Measurements from ENCODE around the gene GLDC.
"Not testable (repeated sequence)": the region's sequence is repeated elsewhere in the genome, so short reads cannot be mapped to it uniquely, and the experiment has no call there.

GLDC gene

DNA sequence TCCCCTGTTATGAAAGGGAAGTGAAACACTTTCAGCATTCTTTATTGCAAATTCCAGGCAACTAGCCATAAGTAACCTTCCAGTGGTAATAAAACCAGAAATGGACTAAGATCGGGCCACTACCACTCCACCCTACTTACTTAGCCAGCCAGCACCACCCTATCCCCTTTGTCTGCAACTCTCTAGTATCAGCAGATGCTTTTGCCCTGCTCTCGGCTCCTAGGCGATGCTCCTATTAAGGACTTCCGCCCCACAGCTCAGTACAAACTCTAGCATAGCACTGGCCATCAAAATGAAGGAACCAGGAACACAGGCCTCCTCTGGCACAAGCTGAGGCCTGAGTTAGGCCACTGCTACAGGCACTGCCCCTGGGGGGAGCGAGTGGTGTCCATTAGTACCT lies 81.2 kb downstream of the GLDC start:
- DNase-seq = no peak

DNA sequence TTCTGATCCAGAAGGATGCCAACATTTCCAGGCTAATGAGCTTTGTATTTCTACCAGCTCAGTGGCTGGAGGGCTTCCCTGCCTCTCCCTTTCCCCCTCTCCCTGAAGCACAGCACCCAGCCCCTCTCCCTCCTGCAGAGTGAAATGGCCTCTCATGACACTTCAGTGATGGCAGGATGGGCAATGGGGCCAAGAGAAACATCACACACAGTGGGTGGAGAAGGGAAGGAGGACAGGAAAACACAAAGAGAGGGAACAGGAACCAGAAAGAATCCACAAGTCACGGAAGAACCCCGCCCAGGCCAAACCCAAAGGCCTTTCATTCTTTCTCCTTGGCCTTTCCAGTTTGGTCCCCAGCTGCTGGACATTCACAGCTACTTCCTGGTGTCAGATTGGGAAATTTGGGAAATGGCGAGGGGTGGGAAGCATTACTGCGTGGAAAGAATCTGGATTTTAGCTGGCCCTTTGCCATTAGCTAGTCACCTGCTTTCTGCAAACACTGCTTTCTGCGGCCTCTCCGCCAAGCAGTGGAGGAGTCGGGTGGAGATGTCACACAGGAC lies 82.6 kb downstream of the GLDC start:
- DNase-seq = no peak

DNA sequence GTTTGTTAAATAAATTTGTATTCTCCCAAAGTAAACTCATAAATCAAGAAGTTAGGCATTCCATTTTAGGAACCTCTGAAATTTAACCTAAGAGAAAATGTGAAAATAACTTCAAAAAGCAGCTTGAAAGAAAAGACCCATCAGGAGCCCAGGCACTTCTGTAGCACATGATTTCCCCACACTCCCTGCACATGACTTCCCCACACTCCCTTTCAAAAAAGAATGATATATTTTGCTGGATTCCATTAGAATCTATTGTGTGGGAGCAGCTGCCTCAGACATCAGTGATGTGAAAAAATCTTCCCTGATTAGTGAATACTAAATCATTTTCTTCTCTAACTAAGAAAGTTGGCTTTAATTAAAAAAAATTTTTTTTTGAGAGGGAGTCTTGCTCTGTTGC lies 83.3 kb downstream of the GLDC start:
- no peak for DNase-seq

DNA sequence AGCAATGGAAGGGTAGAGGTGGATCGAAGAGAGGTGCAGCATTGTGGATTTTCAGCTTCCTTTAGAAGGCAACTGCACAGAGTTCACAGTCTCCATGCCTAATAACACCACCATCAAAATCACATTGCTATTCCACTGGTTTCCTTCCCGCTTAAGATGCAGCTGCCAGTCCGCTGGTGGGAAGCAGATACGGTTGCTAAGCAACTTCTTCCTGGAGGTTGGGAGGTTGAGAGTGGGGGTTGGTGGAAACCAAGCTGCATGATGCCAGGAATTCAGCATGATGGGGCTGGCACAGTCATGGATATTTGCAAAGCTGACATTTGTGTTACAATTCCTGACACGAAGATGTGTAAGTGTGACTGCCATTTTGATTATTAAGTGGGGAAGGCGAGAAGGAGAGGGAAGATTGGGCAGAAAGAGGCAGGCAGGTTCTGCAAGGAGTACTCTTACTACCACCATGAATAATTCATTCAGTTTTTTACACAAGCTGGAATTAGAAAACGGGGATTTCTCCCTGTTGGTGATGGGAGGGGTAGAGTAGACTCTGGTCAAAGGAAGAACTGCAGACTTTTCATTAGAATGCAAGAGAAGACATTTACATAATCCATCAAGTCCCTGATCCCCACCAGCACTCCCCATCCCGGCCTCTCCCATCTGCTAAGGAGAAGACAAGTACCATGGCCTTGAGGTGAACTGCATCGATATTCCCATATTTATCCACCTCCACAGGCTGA lies 87.5 kb downstream of the GLDC start:
- peak; percentile 94 for DNase-seq

DNA sequence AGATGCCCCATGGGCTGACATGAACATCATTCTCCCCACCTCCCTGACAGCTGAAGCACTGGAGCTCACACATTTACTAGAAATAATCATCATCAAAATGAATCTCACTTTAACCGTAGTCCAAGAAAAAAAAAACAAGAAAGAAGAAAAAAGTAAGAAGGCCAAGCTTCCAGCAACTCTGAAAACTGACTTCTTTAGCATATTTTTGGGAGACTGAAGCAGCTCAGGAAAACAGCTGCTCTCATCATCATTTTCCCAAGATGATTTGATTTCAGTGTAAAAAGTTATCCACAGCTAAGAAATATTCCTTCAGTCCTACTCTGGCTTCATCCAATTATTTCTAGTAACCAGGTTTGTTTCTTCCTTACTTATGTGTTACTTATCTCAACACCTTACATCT lies 91.7 kb downstream of the GLDC start:
- no peak for DNase-seq

DNA sequence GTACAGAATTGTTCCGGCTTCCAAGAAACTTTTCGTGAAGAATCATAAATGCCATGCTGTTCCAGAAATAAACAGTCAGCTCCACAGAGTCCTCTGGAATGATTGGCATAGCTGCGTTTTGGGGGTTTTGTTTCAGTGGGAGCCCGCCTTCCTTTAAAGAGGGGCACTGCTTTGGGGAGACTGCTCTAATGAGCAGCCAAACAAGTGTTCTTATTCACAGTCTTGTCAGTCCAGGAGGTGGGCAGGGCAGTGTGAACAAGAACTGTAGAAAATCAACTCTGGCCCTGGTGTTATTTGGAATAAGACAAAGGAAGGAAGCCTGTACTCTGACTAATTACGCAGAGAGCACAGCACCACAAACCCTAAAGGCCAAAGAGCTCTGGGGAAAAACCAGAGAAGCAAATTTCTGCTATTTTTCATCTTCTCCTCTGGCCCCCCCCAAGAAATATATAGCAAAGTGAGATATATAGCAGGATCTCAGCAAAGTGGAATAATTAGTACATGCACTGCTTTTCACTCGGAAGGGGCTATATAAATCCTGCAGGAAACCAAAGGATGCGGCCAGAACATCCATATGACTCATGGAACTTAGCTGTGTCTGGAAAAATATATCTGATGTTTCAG lies 92.9 kb downstream of the GLDC start:
- no peak for DNase-seq

DNA sequence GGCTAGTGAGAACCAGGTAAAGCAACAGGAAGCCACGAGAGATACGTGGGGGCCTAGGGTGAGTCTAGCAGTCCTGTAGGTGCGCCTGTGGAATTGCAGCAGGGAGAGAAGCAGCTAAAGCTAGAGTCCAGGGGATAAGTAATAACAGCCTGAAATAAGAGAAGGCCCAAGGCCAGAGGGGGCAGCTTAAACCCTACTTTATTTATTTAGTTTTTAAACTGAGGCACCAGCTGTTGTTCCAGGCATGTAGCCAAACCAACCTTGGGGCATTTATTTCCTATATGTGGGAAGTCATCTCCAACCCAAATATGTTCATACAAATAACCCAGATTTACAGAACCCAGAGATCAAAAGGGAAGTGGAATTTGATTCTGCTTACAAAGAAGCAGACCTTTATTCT lies 93.5 kb downstream of the GLDC start:
- DNase-seq = peak; percentile 43

DNA sequence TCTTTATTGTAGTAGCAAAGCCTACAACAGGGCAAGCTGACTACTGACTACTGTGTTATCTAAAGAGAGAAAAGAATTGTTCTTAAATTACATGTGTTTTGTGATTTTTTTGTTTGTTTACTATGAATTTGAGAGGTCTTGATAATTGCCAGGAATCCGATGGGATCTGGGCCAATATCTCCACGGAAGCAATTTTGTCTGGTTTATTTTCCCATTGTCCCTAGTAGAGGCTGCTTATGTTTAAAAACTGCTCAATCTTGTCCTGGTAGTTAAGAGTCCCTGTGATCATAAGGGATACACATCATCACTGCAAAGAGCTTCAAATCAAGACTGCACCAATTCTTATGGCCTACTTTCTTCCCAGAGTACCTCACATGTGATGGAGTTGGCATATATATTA lies 94.4 kb downstream of the GLDC start:
- peak; percentile 62 for DNase-seq

DNA sequence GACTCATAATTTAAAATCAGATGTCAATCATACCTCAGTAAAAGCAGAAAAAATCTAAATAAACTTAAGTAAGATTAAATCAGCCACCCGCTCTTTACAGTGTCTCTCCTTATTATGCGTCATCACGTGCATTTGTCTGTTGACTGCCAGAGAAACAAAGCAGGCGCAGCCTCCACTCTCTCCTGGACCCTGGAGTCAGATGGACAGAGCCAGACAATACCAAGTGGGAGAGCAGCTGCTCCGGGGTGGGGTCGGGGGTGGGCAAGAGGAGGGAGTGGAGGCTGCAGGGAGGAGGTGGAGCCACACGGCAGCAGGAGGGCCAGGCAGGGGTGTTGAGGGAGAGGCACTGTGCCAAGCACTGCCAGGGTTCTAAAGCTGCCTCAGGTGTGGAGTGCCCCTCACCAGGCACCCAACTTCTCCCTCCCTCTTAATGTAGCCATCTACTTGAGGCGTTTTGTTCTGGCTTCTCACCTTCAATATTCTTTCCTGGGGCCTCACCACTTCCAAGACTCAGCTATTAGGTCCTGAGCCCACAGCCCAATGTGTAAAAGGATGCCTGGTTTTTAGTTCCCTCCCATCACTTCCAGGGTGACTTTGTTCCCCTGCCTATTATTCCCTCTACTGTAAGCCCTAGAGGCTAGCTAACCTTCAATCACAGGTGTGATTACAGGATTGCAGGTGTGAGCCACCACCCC lies 96.3 kb downstream of the GLDC start:
- peak; percentile 87 for DNase-seq

DNA sequence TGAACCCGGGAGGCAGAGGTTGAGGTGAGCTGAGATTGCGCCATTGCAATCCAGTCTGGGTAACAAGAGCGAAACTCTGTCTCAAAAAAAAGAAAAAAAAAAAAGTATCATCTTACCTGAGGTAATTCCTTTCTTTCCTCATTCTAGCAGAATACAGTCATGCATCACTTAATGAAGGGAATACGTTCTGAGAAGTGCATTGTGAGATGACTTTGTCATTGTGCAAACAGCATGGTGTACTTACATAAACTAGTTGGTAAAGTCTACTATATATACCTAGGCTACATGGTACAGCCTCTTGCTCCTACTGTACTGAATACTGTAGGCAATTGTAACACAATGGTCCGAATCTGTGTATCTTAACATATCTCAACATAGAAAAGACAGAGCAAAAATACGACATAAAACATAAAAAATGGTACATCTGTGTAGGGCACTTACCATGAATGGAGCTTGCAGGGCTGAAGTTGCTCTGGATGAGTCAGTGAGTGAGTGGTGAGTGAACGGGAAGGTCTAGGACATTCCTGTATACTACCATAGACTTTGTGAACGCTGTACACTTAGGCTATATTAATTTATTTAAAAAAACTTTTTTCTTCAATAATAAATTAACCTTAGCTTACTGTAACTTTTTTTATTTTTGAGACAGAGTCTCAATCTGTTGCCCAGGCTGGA lies 100.4 kb downstream of the GLDC start:
- no peak for DNase-seq

DNA sequence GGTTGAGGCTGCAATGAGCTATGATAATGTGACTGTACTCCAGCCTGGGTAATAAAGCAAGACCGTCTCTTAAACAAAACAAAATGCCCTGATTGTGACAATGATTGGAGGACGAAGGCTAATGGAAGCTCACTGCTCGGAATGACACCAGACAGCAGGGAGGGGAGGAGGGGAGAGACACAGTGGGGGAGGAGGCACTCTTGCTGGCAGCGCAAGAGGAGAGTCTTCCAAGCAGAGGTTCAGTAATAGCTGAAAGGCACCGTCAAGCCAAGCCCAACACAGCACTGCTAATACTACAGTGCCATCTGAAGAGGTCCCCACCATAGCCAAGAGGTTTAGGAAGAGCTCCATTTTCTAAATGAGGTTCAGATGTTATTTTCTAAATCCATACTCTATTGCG lies 102.3 kb downstream of the GLDC start:
- no peak for DNase-seq

DNA sequence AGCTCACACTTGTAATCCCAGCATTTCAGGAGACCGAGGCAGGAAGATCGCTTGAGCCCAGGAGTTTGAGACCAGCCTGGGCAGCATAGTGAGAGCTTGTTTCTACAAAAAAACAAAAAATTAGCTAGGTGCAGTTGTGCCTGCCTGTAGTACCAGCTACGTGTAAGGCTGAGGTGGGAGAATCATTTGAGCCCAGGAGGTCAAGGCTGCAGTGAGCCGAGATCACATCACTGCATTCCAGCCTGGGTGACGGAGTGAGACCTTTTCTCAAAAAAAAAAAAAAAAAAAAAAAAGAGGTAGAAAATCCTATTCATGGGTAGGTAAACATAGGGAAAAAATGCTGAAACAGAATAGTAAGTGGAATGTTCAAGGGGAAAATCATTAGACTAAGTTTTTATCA lies 102.9 kb downstream of the GLDC start:
- DNase-seq = not testable (repeated sequence)

DNA sequence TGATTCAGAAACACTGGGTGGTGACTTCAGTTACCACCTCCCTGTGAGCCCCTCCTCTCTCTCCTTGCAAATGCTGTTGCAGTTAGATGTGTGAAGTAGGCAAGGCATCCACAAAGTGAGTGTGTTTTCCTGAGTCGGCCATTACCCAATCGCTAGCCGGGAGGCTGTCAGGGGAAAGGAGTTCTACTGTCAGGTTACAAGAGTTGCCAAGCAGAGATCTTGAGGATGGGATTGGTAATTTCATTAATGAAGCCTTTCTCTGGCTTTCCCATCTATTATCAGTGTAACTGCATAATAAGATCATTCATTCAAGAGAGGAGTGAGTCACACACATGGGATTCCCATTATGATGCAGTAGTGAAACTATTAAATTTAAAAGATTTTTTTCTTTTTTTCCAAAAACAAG lies 106.9 kb downstream of the GLDC start:
- DNase-seq = no peak

DNA sequence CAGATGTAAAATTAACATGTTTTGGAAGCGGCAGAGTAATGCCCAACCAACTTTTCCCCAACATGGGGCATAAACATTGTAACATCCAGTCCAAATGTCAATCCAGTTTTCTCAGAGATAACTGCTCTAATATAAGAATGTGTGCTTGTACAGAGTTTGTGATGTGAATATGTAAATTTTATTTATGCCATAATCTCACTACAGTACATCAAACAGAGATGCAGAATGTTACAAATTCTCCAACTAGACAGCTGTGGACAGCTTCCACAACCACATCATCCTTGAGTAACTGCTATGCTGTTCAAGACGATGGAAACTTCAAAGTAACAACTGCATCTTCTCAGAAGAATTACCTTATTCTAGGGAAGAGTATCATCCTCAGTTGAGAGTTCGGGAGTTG lies 109.9 kb downstream of the GLDC start:
- no peak for DNase-seq

DNA sequence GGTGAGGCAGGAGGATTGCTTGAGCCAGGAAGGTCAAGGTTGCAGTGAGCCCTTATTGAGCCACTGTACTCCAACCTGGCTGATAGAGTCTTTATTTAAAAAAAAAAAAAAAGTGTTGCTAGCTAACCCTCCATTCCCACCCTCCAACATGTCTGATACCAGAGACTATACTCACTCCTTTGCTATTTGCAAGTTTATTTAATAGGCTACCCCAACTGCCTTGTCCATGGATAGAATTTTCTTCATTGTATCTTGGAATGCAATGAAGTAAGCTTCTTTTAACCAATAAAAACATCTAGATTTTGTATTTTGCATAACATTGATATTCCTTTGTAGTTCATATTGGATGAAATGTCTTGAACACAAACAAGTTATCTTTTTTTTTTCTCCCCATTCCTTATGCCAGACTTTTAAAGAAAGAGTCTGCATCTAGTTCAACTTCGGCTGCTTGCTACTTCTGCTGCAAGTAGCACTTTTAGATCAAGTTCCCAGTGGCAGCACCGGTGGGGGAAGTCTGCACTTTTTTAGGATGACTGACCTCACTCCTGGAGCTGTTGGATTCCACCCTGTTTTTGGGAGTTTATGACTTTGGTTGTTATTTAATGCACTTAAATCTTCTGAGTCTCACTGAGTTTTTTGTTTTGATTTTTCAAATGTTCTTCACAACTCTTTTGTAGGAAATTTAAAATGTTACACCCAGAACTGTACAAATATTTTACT lies 120.0 kb downstream of the GLDC start:
- no peak for DNase-seq

DNA sequence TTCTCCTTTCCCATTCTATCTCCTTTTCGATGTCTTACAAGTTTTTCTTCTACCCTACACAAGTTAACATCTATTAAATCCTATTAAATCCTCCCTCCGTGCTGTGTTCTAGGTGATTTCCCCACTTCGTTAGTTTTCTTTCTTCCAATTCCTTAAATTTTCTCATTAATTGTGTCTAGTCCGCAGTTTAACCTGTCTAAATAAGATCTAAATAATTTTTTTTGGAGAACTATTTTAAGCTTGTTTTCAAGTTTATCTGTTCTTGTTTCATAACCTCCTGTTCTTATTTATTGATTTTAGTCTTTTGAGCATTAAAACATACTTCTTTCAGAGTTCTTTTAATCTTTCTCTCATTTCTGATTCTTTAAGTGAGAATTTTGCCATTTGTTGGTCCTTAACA lies 123.3 kb downstream of the GLDC start:
- DNase-seq = no peak

DNA sequence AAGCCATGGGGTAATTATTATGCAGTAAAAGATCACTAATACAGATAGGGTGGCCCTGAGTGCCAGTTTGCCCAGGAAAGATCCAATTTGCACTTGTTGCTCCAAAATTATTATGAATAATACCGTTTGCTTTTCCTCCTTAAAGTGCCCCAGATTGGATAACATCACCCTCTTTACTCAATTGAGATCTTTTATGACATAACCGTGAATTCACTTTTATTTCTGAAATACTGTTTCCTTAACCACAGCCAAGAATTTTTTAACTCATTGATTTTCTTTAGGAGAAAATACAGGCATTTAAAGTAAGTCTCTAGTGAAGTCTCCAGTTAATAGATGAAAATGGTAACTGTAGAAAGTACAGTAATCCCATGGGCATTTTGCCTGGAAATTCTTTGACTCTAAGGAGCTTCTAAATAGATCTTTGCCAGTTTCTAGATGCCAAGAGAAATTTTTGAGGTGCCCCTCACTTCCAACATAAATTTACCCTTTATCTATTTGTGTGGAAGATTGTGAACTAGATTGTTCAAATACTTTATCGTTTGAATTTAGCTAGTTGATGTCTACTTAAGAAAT lies 133.4 kb downstream of the GLDC start:
- DNase-seq = no peak

DNA sequence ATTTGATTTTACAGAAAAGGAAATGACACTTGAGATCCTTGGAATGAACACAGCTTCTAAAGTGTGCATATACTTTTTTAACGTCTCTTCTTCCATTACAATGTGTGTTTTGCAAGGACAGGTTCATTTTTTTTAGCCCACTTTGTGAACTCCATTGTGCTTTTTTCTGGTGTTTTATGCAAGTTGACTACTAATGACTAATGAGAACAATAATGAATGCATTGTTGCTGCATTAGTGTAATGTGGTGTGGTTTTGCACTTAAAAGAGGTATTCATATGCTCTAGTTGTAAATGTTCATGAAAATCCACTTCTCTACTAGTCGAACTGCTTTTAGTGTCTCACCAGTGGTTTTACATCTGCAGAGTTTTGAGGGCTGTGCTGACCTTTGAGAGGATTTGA lies 139.0 kb downstream of the GLDC start:
- no peak for DNase-seq

DNA sequence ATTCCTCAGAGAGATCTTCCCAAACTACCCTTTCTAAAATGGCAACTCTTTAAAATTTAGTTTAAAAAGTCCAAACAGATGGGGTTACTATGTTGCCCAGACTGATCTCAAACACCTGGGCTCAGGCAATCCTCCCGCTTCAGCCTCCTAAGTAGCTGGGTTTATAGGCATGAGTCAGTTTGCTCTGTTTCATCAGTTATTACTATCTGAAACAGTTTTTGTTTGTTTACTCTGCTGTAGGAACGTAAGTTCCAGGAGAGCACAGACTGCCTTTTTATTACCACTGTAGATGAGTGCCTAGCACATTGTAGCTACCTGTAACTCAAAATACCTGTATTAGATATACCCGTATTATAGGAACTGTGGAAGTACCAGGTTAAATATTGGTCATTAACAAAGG lies 143.1 kb downstream of the GLDC start:
- DNase-seq = no peak

DNA sequence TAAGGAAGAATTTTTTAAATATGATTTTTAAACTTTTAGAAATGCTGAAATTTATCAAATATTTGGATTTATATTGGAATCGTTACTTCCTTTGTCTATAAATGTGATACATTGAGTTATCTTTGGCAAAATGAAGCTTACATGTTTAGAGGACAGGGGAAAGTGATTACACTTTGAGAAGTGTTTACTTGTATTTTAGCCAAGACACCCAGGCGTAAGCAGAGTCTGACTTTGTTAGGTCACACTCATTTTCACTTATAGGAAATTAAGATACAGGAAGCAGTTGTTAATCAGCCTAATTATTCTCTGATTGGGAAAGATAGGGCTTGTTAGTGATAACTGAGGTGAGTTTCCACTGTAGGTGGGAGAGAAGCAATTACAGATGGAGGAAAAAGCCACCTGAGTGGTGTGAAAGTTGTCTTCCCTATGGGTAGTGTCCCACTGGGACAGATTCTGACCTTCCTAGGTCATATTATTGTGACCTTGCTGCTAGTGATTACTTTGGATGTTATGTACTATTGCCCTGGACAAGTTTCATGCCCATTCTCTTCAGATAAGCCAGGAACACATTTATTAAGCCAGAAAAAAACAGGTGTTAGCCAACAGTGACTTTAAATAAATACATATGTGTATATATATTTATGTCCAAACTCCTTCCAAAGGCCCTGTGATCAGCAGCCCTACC lies 143.9 kb downstream of the GLDC start:
- DNase-seq = no peak

DNA sequence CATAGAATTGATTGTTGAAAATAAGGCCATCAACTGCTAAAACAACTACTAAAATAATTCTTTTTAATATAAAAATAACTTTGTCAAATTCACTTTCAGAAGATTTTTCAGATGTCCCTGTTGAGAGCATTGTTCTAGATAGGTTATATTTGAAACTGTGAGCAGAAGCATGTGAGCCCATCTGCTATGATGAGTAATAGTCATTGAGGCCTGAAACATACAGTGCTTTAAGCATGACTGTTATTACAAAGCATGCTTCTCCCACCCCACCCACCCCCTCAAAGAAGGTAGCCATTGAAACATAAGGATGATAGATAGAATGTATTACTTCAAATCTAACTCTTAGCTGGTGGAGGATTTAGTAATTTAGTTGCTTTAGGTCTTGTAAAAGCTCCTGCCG lies 146.5 kb downstream of the GLDC start:
- no peak for DNase-seq

DNA sequence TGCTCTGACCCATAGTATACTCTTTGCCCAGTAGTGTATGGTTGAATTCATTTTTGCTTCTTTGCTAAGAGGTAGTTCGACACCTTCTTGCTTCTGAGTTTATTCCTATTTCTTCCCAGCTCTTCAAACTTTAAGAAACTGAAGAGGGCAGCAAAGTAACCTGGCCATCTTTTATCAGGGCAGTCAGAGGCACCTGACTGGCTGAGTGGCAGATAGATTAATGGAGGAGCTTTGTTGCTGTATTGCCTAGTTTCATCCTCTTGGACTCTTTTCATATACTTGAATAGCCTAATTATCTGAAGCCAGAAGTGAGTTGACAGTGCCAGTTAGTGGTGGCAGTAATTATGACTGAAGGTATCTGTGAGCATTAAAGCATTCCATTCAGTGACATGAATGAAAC lies 150.1 kb downstream of the GLDC start:
- peak; percentile 5 for DNase-seq

Data from NCI-H1105 (cell line).